Activated CD4-positive, alpha-beta T cell treated with anti-CD3 and anti-CD28 coated beads for 48 hours (primary cell): ENCODE measurements around the gene CLIC3.

ENCODE experiments used
- DNase-seq: peaks from one replicate; pipeline ENCODE4 v3.0.0-alpha.2; 2020

Gene CLIC3

DNA sequence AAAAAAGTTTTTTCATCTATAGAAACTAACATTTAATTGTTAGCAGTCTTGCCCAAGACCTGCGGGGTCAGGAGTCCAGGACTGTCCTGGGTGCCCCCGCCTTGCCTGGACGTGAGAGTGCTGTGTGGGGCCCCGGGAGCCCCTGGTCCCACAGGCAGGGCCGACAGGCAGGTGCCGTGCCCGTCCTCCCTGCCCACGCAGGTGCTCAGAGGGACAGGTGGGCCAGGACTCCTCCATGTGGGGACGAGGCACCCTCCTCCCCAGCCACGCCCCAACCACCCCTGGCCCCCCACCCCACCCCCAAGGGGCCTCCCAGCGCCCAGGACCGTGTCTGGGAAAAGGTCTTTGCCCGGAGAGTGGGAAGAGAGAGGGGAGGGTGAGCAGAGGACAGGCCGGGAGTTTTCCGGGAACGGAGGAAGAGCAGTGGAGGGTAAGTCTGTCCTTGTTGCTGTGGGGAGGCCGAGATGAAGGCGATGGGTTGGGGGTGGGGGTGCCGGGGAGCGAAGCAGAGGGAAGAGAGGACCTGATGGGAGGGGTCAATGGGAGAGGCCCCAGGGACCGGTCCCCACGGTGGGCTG, 47.0 kb downstream of the CLIC3 start:
- no peak for DNase-seq

DNA sequence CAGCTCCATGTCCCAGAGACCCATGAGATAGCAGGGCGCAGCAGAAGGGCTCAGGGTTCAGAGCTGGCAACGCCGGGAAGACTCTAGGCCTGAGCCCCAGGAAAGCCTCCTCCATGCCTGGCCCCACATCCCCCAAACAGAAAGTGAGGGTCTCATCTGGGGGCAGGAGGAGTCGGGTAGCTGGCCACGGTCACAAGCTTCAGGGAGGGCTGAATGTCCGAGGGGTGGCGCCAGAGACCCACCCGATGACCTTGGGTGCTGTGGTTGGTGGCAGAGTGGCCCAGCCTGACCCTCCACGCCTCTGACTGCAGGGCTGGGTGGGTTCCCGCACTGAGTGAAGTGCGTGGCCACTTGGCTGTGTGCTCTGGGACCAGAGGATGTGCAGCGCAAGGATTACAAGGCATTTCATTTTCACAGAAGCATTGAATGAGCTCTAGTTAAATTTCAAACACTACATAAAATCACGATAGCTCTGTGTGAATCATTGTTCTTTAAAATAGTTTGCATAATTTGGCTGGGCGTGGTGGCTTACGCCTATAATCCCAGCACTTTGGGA, 48.3 kb downstream of the CLIC3 start:
- no peak for DNase-seq

DNA sequence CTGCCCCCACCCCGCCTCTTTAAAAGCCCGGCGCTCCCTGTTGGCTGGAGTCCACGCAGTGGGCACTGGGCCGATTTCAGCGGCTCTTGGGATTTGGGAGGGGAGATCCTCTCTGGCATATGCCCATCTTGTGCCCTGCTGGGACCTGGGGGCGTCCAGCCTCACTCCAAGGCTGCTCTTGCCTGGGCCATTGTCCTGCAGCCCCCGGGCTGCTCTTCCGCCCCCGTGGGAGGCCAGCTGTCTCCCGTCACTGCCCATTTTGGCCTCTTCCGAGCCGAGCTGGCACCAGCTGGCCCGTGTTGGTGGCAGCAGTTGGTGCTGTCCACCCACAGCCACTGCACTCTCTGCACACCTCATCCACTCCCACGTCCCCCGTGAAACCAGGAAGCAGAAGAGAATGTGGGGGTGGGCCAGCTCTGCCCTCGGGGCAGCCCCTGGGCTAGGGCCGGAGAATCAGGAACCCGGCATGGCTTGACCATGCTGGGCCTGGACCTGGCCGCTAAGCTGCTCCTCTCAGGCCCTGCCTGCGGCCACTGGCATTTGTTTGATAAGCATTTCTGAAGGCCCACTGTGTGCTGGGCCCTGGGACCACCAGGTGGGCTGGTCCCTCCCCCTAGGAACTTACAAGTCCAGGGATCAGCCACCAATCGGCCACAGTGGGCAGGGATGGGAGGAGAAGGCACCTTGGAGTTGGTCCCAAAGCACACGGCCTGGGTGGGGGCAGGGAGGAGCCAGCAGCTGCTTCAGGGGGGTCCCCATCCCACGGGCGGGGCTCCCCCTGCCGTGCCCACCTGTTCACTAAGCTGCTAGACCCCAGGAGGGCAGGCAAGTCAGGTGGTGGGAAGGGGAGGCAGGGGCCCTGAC, 49.1 kb downstream of the CLIC3 start:
- DNase-seq, result no peak

DNA sequence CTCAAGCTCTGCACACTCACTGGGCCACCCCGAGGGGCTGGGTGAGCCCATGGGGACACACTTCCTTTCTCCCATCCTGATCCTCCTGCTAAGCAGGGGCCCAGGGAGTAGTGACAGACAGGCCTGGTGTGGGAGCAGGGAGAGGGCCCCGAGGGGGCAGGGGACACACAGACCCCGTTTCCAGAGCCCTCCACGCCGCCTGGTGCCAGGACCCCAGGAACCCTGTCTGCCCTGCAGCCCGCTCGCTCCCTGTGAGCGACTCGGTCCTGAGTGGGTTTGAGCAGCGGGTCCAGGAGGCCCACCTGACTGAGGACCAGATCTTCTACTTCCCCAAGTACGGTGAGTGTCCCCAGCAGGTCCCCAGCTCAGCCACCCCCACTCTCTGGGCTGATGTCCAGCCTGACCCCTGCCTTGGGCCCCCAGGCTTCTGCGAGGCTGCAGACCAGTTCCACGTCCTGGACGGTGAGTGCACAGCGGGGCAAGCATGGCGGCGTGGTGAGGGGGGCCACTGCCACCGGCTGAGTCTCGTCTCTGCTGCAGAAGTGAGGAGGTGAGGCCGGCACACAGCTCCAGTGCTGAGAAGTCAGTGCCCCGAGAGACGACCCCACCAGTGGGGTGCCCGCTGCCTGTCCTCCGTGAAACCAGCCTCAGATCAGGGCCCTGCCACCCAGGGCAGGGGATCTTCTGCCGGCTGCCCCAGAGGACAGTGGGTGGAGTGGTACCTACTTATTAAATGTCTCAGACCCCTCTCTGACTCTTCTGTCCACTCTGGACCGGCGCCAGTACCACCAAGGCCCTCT, 49.9 kb downstream of the CLIC3 start:
- DNase-seq, result no peak

DNA sequence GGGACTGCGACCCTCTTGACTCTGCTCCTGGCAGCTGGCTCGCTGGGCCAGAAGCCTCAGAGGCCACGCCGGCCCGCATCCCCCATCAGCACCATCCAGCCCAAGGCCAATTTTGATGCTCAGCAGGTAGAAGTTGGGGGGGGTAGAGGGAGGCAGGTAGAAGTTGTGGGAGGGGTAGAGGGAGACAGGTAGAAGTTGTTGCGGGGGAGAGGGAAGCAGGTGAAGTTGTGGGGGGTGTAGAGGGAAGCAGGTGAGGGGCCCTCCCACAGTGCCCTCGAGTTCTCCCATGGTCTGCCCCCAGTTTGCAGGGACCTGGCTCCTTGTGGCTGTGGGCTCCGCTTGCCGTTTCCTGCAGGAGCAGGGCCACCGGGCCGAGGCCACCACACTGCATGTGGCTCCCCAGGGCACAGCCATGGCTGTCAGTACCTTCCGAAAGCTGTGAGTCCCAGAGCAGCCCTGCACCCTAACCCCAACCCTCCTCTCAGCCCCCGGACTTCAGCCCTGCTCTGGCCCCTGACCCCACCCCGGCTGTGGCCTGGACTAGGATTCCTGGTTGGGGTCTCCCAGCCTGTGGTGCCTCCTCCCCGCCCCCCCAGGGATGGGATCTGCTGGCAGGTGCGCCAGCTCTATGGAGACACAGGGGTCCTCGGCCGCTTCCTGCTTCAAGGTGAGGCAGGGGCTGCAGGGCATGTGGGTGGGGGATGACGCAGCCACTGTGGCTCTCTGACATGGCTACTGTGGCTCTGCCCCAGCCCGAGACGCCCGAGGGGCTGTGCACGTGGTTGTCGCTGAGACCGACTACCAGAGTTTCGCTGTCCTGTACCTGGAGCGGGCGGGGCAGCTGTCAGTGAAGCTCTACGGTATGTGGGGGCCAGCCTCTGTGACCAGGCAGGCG, 50.8 kb downstream of the CLIC3 start:
- DNase-seq, result no peak
